Activated CD8-positive, alpha-beta memory T cell treated with anti-CD3 and anti-CD28 coated beads for 1 hour (primary cell): ENCODE results near the gene TNXB.

Source experiments
- DNase-seq, 2 donors: peaks; one replicate each; pipeline ENCODE4 v3.0.0-alpha.2; 2020; ENCODE audit warnings: low read depth in 1 of 2; ENCODE audit errors: extremely low read depth in 1 of 2

Gene TNXB, protein sequence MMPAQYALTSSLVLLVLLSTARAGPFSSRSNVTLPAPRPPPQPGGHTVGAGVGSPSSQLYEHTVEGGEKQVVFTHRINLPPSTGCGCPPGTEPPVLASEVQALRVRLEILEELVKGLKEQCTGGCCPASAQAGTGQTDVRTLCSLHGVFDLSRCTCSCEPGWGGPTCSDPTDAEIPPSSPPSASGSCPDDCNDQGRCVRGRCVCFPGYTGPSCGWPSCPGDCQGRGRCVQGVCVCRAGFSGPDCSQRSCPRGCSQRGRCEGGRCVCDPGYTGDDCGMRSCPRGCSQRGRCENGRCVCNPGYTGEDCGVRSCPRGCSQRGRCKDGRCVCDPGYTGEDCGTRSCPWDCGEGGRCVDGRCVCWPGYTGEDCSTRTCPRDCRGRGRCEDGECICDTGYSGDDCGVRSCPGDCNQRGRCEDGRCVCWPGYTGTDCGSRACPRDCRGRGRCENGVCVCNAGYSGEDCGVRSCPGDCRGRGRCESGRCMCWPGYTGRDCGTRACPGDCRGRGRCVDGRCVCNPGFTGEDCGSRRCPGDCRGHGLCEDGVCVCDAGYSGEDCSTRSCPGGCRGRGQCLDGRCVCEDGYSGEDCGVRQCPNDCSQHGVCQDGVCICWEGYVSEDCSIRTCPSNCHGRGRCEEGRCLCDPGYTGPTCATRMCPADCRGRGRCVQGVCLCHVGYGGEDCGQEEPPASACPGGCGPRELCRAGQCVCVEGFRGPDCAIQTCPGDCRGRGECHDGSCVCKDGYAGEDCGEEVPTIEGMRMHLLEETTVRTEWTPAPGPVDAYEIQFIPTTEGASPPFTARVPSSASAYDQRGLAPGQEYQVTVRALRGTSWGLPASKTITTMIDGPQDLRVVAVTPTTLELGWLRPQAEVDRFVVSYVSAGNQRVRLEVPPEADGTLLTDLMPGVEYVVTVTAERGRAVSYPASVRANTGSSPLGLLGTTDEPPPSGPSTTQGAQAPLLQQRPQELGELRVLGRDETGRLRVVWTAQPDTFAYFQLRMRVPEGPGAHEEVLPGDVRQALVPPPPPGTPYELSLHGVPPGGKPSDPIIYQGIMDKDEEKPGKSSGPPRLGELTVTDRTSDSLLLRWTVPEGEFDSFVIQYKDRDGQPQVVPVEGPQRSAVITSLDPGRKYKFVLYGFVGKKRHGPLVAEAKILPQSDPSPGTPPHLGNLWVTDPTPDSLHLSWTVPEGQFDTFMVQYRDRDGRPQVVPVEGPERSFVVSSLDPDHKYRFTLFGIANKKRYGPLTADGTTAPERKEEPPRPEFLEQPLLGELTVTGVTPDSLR (N-terminal part only)

DNA sequence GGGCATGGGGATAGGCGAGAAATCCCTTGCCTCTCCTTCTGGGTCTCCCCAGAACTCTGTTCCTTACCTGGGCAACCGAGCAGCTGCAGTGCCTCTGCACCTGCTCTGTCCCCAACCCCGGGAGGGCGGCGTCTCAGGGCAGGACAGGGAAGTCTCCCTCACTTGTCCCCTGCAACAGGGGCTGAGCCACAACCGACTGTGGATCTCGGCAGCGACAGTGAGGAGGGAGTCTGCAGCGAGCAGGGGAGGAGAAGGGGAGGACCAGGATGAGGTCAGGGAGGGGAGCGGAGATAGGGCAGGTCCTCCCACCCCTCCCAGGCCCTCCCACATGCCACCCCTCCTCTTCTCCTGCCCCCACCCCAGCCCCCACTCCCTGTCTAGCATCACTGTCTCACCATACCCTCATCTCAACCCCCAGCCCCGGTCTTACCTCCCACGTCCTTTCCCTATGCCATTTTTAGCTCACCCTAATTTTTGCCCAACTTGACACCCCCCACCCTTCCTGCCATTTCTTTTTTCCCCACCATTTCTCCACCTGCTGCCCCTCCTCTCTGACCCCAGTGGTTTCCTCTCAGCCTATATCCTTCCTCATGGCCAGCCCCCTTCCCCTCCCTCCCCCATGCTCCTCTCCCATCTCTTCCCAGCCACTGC is at the start of gene TNXB:
Gene TNXB (minus strand): TSS at position 225 of the 651 bp plus-strand sequence. CDS start 11,140 bp downstream, outside the sequence.
- no peak for DNase-seq

GRCh38 chr6:32158052-32158451 is 48.9 kb upstream of the TNXB start:
- no peak for DNase-seq

- DNase-seq, result no peak
Measured at GRCh38 chr6:32156891-32157290, 47.8 kb upstream of the TNXB start.

DNA sequence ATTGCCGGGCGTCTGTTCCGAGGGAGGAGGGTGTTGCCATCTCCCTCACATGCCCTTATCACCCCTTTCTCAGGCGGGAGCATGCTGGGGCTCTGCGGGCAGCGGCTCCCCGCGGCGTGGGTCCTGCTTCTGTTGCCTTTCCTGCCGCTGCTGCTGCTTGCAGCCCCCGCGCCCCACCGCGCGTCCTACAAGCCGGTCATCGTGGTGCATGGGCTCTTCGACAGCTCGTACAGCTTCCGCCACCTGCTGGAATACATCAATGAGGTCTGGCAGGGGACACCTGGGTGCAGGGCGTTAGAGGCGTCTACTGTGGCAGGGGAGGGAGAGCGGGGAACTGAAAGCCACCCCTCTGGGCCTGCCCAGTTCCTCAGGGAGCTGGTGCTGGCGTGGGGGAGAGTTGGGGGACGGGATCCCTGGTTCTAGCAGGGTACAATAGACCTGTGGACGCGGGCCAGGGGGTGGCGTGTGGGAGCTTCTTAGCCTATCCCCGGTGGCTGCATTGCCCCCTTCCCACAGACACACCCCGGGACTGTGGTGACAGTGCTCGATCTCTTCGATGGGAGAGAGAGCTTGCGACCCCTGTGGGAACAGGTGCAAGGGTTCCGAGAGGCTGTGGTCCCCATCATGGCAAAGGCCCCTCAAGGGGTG is 45.5 kb upstream of the TNXB start:
- DNase-seq, result peak in 1 of 2 donors; percentile 41

DNA sequence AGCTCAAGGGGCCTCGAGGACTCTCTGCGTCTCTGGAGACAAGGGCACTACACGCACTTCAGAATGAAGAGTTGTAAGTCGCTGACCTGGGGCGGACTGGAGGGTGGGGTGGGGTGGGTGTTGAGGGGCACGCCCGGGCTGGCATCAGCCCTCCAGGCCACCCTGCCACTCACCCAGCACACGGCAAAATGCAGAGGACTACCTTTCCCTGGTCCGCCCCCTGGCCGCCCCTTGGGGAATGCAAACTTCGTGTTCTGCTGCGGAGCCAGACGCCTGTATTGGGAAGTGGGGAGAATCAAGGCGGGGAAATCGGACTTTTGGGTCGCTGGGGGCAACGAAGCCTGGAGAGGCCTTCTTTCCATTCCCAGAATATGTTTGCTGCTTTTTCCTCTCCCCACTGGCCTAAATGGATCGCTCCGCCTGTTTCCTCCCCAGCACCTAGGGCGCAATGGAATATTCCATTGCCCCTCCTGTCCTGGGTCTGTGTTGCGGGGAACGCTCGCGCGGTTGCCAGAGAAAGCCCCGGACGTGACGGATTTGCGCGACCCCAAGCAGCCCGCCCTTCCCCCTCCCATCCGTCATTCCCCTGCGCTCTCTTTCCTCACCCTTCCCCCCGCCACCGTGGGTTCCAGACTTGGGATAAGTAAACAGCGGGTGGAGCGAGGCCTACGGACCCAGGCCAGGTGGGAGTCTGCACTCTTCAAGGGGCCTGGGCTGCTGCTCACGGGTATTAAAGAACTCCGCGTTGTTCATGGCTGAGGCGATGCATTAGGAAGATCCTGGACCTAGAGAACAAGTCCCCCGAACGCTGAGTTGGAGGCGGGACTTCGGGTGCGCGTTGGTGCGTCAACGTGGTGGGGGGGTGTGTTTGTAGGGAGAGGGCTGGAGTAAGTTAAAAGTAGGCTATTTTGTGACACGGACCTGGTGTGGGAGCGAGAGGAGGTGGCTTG is 44.7 kb upstream of the TNXB start, which contains the start of gene PPT2:
Gene PPT2 (plus strand): TSS at position 578 of the 950 bp plus-strand sequence. CDS start 454 bp downstream, outside the sequence.
- DNase-seq, result peak; percentile 62 to 66

DNA sequence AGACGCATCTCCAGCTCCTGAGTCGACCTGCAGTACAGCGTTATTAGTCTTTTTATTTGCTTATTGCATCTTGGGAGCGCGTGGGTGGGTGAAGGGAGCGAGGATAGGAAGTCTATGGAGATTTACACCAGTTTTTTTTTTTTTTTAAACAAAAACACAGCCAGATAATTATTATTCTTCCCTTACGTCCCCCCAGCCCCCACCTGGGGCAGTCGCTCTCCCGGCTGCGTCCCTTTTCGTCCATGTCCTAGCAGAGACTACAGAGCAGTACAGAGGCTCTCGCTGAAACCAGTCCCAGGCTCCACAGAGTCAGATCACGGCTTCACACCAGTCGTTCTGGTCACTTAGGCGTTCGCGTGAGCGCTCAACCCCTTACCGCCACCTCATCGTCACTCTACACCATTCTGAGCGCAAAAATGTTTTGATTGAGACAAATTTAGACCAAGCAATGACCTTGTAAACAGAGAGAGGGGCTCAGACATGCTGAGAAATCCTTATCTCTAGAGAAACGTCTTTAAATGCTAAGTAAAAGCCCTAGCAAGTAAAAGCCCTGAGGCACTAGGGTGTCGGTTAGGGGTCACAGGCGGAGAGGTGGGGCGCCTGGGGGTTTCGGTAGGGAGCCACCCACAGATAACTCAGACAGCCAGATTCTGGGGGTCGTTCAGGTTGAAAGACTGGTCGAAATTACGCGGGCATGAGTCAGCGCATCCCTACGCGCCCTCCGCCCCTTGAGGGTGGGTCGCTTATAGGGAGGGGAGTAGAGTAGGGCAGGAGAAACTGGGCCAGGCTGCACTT is 43.8 kb upstream of the TNXB start:
- no peak for DNase-seq

DNA sequence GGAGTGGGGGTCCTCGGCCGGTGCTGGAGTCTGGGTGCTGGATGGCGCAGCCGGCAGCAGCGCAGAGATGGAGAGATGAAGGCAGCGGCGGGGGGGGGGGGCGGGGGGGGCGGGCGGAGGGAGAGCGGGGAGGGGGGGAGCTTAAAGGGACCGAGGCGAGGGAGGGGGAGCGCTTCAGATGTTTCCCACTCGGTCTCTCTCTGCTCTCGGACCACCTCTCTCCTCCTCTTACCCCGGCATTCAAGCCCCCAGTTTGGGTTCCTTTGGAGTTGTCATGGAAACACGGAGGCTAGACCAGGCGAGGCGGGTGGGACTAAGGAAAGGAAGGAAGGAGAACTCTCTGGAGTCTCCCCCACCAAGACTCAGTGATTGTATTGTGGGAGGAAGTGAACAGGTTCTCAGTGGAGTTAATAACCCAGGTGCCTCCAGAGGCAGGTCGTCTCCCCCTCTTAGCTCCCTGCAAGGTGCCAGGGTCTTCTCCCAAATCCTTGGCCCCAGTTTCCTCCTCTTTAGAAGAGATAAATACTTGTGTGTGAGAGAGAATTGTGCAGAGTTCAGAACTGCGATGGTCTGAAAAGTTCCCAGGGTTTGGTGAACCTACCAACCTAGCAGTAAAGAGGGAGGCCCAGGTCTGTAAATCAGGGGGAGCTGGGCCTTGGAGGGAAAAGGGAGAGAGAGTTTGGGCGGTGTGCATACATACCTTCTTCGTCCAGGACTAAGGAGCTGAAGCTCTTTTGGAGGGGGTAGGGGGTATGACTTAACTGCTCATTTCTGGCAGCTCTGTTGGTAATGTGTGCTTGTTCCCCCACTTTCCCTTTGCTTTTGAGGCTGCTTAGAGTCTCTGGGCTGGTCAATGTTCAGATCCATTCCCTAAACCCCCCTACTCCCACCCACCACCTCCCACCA is 43.0 kb upstream of the TNXB start, which contains the start of gene PRRT1:
Gene PRRT1 (minus strand): TSS at position 77 of the 906 bp plus-strand sequence. CDS start 112 bp downstream, outside the sequence.
- no peak for DNase-seq

- no peak for DNase-seq
Measured at GRCh38 chr6:32151181-32151862, 42.2 kb upstream of the TNXB start.

GRCh38 chr6:32149932-32150870 is 41.1 kb upstream of the TNXB start:
- no peak for DNase-seq

- no peak for DNase-seq
Measured at GRCh38 chr6:32149092-32149755, 40.1 kb upstream of the TNXB start.

DNA sequence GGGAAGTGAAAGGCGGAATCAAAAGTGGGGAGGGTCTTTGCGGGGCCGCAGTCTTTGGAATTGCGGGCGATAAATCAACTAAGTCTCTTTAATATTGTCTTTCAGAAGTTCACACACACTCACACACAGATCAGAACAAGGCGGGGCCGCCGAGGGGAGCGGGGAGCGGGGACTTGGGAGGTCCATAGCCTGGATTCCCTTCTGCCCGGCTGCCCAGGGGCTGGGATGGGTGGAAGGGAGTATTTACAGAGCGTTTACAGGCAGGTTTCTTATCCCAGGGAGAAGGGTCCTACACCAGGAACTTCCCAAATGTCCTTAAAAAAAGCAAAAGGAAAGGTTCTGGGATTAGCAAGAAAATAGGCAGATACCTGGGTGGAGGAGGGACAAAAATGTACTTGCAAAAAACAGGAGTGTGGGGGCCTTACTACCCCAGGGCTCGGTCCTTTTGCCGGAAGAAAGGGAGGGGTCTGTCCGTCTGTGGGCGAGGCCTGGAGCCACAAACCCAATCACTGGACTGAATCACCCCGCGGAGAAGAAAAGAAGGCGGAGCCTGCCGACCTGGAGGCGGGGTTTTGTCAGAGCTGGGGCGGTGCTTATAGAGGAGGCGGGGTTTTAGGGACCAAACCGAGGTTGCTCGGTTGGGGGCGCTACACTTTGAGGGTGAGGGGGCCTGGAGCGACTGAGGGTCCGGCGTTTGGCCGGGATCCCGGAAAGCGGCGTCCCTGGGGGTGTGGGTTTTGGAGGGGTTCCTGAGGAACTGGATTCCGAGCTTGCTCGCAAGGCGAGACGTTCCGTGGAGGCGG is 39.4 kb upstream of the TNXB start:
- DNase-seq, result peak; percentile 25 to 45

- DNase-seq, result no peak
Measured at GRCh38 chr6:32147401-32148132, 38.4 kb upstream of the TNXB start.

GRCh38 chr6:32146687-32147086 is 37.5 kb upstream of the TNXB start:
- no peak for DNase-seq
